Smooth muscle cell (in vitro differentiated cells): ENCODE measurements around the gene CDC42BPA. TPM values are rescaled to one million over a fixed set of nuclear protein-coding genes. Genes with fewer than 3 reads are reported as not detected.

Experiments
- DNase-seq: peaks from one replicate; lab custom pipeline; 2025; ENCODE audit not compliant: unreplicated experiment; lab: John Stamatoyannopoulos, UW
- H2AFZ ChIP-seq: fragments of 200-600 bp; sonication (generic); 2 replicates; pipeline ENCODE4 v1.6.0; 2016; ENCODE audit warnings: antibody characterized with exemption, low read depth, mild to moderate bottlenecking
- H3F3A ChIP-seq: fragments of 200-600 bp; sonication (generic); 2 replicates; pipeline ENCODE4 v1.6.0; 2017; ENCODE audit warnings: antibody characterized with exemption, low read depth
- H3K27ac ChIP-seq: fragments of 200-600 bp; sonication (generic); 2 replicates; pipeline ENCODE4 v1.5.1; 2016; ENCODE audit warnings: low read depth, mild to moderate bottlenecking
- H3K27me3 ChIP-seq: fragments of 200-600 bp; sonication (generic); 2 replicates; pipeline ENCODE4 v1.6.1; 2016; ENCODE audit warnings: low read depth, mild to moderate bottlenecking
- H3K36me3 ChIP-seq: fragments of 200-600 bp; sonication (generic); 2 replicates; pipeline ENCODE4 v1.5.1; 2016; ENCODE audit warnings: low read depth
- H3K4me1 ChIP-seq: fragments of 200-600 bp; sonication (generic); 2 replicates; pipeline ENCODE4 v1.5.1; 2016; ENCODE audit warnings: low read depth
- H3K4me2 ChIP-seq: fragments of 200-600 bp; sonication (generic); 2 replicates; pipeline ENCODE4 v1.6.0; 2016; ENCODE audit warnings: mild to moderate bottlenecking
- H3K4me3 ChIP-seq: fragments of 200-600 bp; sonication (generic); 2 replicates; pipeline ENCODE4 v1.5.1; 2016; ENCODE audit warnings: mild to moderate bottlenecking
- H3K79me2 ChIP-seq: fragments of 200-600 bp; sonication (generic); 2 replicates; pipeline ENCODE4 v1.6.0; 2016; ENCODE audit warnings: low read depth, mild to moderate bottlenecking
- H3K9ac ChIP-seq: fragments of 200-600 bp; sonication (generic); 2 replicates; pipeline ENCODE4 v1.6.0; 2016; ENCODE audit warnings: low read depth
- H3K9me3 ChIP-seq: fragments of 200-600 bp; sonication (generic); replicated peaks from 2 replicates; pipeline ENCODE4 v1.5.1; 2016; ENCODE audit warnings: low read depth
- H4K20me1 ChIP-seq: fragments of 200-600 bp; sonication (generic); 2 replicates; pipeline ENCODE4 v1.6.0; 2016; ENCODE audit warnings: low read depth
- CTCF ChIP-seq: fragments of 200-600 bp; sonication (generic); IDR thresholded peaks from 2 replicates; pipeline ENCODE4 v1.5.1; 2017; ENCODE audit warnings: borderline replicate concordance, mild to moderate bottlenecking, antibody characterized with exemption; ENCODE audit not compliant: insufficient read depth, poor library complexity, severe bottlenecking
- WGBS: methylation state at CpG from one replicate; pipeline ENCODE4 v1.1.7; 2016; ENCODE audit warnings: low lambda C conversion rate; 5-methylcytosine and 5-hydroxymethylcytosine counted together
- polyA plus RNA-seq: library from polyadenylated mRNA; unstranded; fragments of >200 nt; fragmentation: Nextera tagmentation; extraction: Ambion mirVana; gene quantifications from 2 replicates; pipeline ENCODE4 v1.2.1, GENCODE V29; 2016
- total RNA-seq: library from RNA; depleted of rRNA; stranded (reverse); fragments of >200 nt; gene quantifications from 2 replicates; pipeline ENCODE4 v1.2.3, GENCODE V29; 2014

Gene CDC42BPA
- total and polyA plus RNA-seq, 2 experiments from 2014 or later, result 14.8 to 34.9 TPM

GRCh38 chr1:227227761-227228160, 90.5 kb downstream of the CDC42BPA start:
- Histone ChIP-seq H3K9ac (no peak overlapping the region), H2AFZ (no peak overlapping the region), H4K20me1 (peaks cover 59% of the 10 kb centered on the region), H3K79me2 (peaks cover 54% of the 10 kb centered on the region), H3K27me3 (no peaks in the 10 kb centered on the region), H3F3A (no peaks in the 10 kb centered on the region), H3K27ac (no peak overlapping the region), H3K4me3 (no peak overlapping the region), H3K9me3 (no peaks in the 10 kb centered on the region), H3K4me2 (no peak overlapping the region), H3K4me1 (no peaks in the 10 kb centered on the region), H3K36me3 (no peaks in the 10 kb centered on the region)
- TF ChIP-seq CTCF, result no peak
- WGBS, result 90% methylated on average over 2 of the region's 2 CpGs
- DNase-seq, result no peak

GRCh38 chr1:227225715-227226346, 92.5 kb downstream of the CDC42BPA start:
- TF ChIP-seq CTCF, result no peak
- peak overlapping the region; percentile 5 for H3K4me2 ChIP-seq
- no peaks in the 10 kb centered on the region for H3K9me3 ChIP-seq
- H3K27me3 ChIP-seq, result no peaks in the 10 kb centered on the region
- peaks cover 74% of the 10 kb centered on the region for H4K20me1 ChIP-seq
- H3K27ac ChIP-seq, result no peak overlapping the region
- no peak overlapping the region for H2AFZ ChIP-seq
- H3K4me3 ChIP-seq, result no peak overlapping the region
- peaks cover 59% of the 10 kb centered on the region for H3K79me2 ChIP-seq
- H3K4me1 ChIP-seq, result no peaks in the 10 kb centered on the region
- WGBS, result 61% methylated on average over 2 of the region's 2 CpGs
- no peak overlapping the region for H3K9ac ChIP-seq
- no peaks in the 10 kb centered on the region for H3F3A ChIP-seq
- no peak for DNase-seq
- H3K36me3 ChIP-seq, result no peaks in the 10 kb centered on the region

- Histone ChIP-seq H3K9me3 (no peaks in the 10 kb centered on the region), H3K9ac (no peak overlapping the region), H3K27ac (no peak overlapping the region), H3K36me3 (no peaks in the 10 kb centered on the region), H3K27me3 (no peaks in the 10 kb centered on the region), H3K4me1 (no peaks in the 10 kb centered on the region), H3K4me3 (no peak overlapping the region), H3K4me2 (no peak overlapping the region), H4K20me1 (peaks cover 87% of the 10 kb centered on the region), H3K79me2 (peaks cover 56% of the 10 kb centered on the region), H3F3A (no peaks in the 10 kb centered on the region), H2AFZ (no peak overlapping the region)
- no peak for TF ChIP-seq CTCF
- WGBS, result 100% methylated on average over 1 of the region's 1 CpG
- no peak for DNase-seq
These were observed 95.0 kb downstream of the CDC42BPA start for GRCh38 chr1:227223171-227223806.
